CD14-positive monocyte (primary cell): ENCODE data around the gene MAPK8IP1. TPM values are rescaled to one million over a fixed set of nuclear protein-coding genes. Genes with fewer than 3 reads are reported as not detected.

Experiments used
- DNase-seq, 3 donors: peaks; one replicate each; pipeline ENCODE4 v3.0.0-alpha.2; 2011 to 2022
- H2AFZ ChIP-seq: 2 replicates; pipeline ENCODE4 v1.6.0; 2012; ENCODE audit warnings: mild to moderate bottlenecking, low read depth, low read length, inconsistent platforms; ENCODE audit not compliant: insufficient read depth, poor library complexity, severe bottlenecking
- H3K27ac ChIP-seq, 2 donors: 1 replicate in 1 of 2; 2 replicates in 1 of 2; pipeline ENCODE4 v1.5.1; 2012 to 2013; ENCODE audit warnings: low read length in 2 of 2, control low read depth in 1 of 2, inconsistent platforms in 1 of 2, low read depth in 1 of 2, mild to moderate bottlenecking in 1 of 2
- H3K27me3 ChIP-seq, 2 donors: one replicate each; pipeline versions ENCODE4 v1.6.0 to v1.6.1; 2011 to 2013; ENCODE audit warnings: low read length in 2 of 2; ENCODE audit not compliant: control insufficient read depth in 2 of 2, insufficient read depth in 2 of 2
- H3K36me3 ChIP-seq, 2 donors: replicated peaks in 1 of 2; 1 replicate in 1 of 2; 2 replicates in 1 of 2; pipeline versions ENCODE4 v1.5.1 to v1.6.1; 2012 to 2013; ENCODE audit warnings: low read length in 2 of 2, control low read depth in 1 of 2, inconsistent platforms in 1 of 2, mild to moderate bottlenecking in 1 of 2; ENCODE audit not compliant: insufficient read depth in 2 of 2, control insufficient read depth in 1 of 2
- H3K4me1 ChIP-seq, 2 donors: 1 replicate in 1 of 2; 2 replicates in 1 of 2; pipeline versions ENCODE4 v1.5.1 to v1.6.1; 2012 to 2013; ENCODE audit warnings: low read length in 2 of 2, control low read depth in 1 of 2, inconsistent platforms in 1 of 2, mild to moderate bottlenecking in 1 of 2, moderate library complexity in 1 of 2; ENCODE audit not compliant: insufficient read depth in 2 of 2, control insufficient read depth in 1 of 2
- H3K4me2 ChIP-seq: replicated peaks from 2 replicates; pipeline ENCODE3; 2012; ENCODE audit warnings: low read length, moderate library complexity, mild to moderate bottlenecking; ENCODE audit not compliant: poor library complexity, severe bottlenecking; ENCODE audit errors: extremely low read depth
- H3K4me3 ChIP-seq, 3 experiments: fragments of 200-600 bp in 1 of 3; sonication (generic) in 1 of 3; replicated peaks in 1 of 3; 1 replicate in 2 of 3; 2 replicates in 1 of 3; pipeline ENCODE4 v1.5.1; 2011 to 2013; ENCODE audit warnings: low read length in 3 of 3, mild to moderate bottlenecking in 3 of 3, control low read depth in 2 of 3, low read depth in 2 of 3, inconsistent platforms in 1 of 3, moderate library complexity in 1 of 3
- H3K79me2 ChIP-seq: 2 replicates; pipeline ENCODE4 v1.6.0; 2012; ENCODE audit warnings: mild to moderate bottlenecking, control low read depth, inconsistent platforms, low read length, moderate library complexity; ENCODE audit not compliant: insufficient read depth
- H3K9ac ChIP-seq: 2 replicates; pipeline ENCODE4 v1.6.0; 2017; ENCODE audit warnings: low read length, mild to moderate bottlenecking; ENCODE audit not compliant: insufficient read depth, poor library complexity, severe bottlenecking
- H3K9me3 ChIP-seq, 2 donors: replicated peaks in 1 of 2; 1 replicate in 1 of 2; 2 replicates in 1 of 2; pipeline versions ENCODE4 v1.5.1 to v1.6.1; 2012 to 2013; ENCODE audit warnings: low read length in 2 of 2, control low read depth in 1 of 2; ENCODE audit not compliant: control insufficient read depth in 1 of 2, insufficient read depth in 1 of 2
- H4K20me1 ChIP-seq: 2 replicates; pipeline ENCODE4 v1.6.0; 2012; ENCODE audit warnings: mild to moderate bottlenecking, low read length, control low read depth, moderate library complexity; ENCODE audit not compliant: insufficient read depth
- H3K27ac Mint-ChIP-seq, 7 donors: one replicate each; pipeline ENCODE4 v1.8.0; 2020; ENCODE audit warnings: mild to moderate bottlenecking in 7 of 7, mixed read lengths in 7 of 7, moderate library complexity in 6 of 7, inconsistent platforms in 2 of 7
- H3K27me3 Mint-ChIP-seq, 3 donors: one replicate each; pipeline ENCODE4 v1.8.0; 2021 to 2022; ENCODE audit warnings: low read depth in 3 of 3, mild to moderate bottlenecking in 3 of 3, mixed read lengths in 3 of 3, moderate library complexity in 3 of 3, inconsistent platforms in 1 of 3
- H3K36me3 Mint-ChIP-seq, 2 donors: one replicate each; pipeline ENCODE4 v1.8.0; 2020; ENCODE audit warnings: mixed read lengths in 2 of 2, inconsistent platforms in 1 of 2, mild to moderate bottlenecking in 1 of 2
- H3K4me1 Mint-ChIP-seq: one replicate; pipeline ENCODE4 v1.8.0; 2020; ENCODE audit warnings: mild to moderate bottlenecking, mixed read lengths
- H3K4me3 Mint-ChIP-seq, 2 donors: one replicate each; pipeline ENCODE4 v1.8.0; 2020; ENCODE audit warnings: mild to moderate bottlenecking in 2 of 2, mixed read lengths in 2 of 2, moderate library complexity in 1 of 2
- H3K9me3 Mint-ChIP-seq, 7 donors: one replicate each; pipeline ENCODE4 v1.8.0; 2020 to 2022; ENCODE audit warnings: mixed read lengths in 7 of 7, mild to moderate bottlenecking in 6 of 7, moderate library complexity in 6 of 7, inconsistent platforms in 2 of 7
- WGBS: methylation state at CpG from one replicate; pipeline ENCODE4 v1.1.5; 2013; ENCODE audit warnings: missing lambda C conversion rate; ENCODE audit not compliant: insufficient coverage; 5-methylcytosine and 5-hydroxymethylcytosine counted together
- intact Hi-C, 2 donors: fragments of 100-400 bp; cut with micrococcal nuclease; formaldehyde crosslinking; loops; one replicate each; pipeline versions ENCODE4 v1.15.0 to v1.15.1; 2023
- polyA plus RNA-seq, 3 donors: library from polyadenylated mRNA; depleted of rRNA in 1 of 3; unstranded in 2 of 3; stranded (reverse) in 1 of 3; fragments of 300-500 nt in 2 of 3; fragments of >200 nt in 1 of 3; fragmentation: Illumina TruSeq in 2 of 3; gene quantifications; 1 replicate in 2 of 3; 2 replicates in 1 of 3; pipeline ENCODE4 v1.2.3, GENCODE V29; 2012 to 2021
- TF ChIP-seq, protein P1 (sequence below): fragments of 200-600 bp; IDR thresholded peaks from one replicate; pipeline ENCODE4 v1.8.0; 2022; ENCODE audit warnings: antibody characterized with exemption, mild to moderate bottlenecking

Gene MAPK8IP1
- polyA plus RNA-seq, 3 donors = 0.93 TPM; not detected in 2

DNA sequence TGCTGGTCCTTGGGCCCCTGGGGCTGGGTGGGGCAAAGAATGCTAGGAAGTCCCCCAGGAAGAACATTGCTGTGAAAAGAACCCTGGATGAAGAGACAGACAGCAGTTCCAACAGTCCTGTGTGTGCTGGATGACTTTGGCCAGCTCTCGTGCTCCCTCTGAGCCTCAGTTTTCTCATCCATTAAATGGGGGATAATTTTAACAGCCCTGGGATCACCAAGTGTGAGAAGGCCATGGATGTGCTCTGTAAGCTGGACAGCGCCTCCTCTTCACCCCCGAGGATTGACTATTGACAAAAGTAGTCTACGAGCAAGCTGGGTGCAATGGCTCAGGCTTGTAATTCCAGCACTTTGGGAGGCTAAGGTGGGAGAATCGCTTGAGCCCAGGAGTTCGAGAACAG is 39.5 kb downstream of the MAPK8IP1 start:
- H3K4me3 Mint-ChIP-seq = no peak overlapping the region
- Histone ChIP-seq H3K79me2 (peaks cover 4% of the 10 kb centered on the region), H4K20me1 (peaks cover 14% of the 10 kb centered on the region), H3K36me3 (no peaks in the 10 kb centered on the region), H3K27ac (no peak overlapping the region), H3K9me3 (no peaks in the 10 kb centered on the region), H3K27me3 (peaks cover 6 to 23% of the 10 kb centered on the region in 2 donors), H3K4me2 (no peak overlapping the region), H2AFZ (no peak overlapping the region), H3K4me1 (peaks cover 15 to 27% of the 10 kb centered on the region in 2 donors), H3K9ac (no peak overlapping the region), H3K4me3 (no peak overlapping the region)
- TF ChIP-seq, protein P1, sequence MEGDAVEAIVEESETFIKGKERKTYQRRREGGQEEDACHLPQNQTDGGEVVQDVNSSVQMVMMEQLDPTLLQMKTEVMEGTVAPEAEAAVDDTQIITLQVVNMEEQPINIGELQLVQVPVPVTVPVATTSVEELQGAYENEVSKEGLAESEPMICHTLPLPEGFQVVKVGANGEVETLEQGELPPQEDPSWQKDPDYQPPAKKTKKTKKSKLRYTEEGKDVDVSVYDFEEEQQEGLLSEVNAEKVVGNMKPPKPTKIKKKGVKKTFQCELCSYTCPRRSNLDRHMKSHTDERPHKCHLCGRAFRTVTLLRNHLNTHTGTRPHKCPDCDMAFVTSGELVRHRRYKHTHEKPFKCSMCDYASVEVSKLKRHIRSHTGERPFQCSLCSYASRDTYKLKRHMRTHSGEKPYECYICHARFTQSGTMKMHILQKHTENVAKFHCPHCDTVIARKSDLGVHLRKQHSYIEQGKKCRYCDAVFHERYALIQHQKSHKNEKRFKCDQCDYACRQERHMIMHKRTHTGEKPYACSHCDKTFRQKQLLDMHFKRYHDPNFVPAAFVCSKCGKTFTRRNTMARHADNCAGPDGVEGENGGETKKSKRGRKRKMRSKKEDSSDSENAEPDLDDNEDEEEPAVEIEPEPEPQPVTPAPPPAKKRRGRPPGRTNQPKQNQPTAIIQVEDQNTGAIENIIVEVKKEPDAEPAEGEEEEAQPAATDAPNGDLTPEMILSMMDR = no peak
- H3K4me1 Mint-ChIP-seq = peaks cover 31% of the 10 kb centered on the region
- H3K36me3 Mint-ChIP-seq = peaks cover 6 to 9% of the 10 kb centered on the region in 2 donors
- no peak overlapping the region for H3K27ac Mint-ChIP-seq
- WGBS = 100% methylated on average over 2 of the region's 6 CpGs
- H3K9me3 Mint-ChIP-seq = peaks cover 0 to 10% (median 6%) of the 10 kb centered on the region in 7 donors
- DNase-seq = no peak
- peaks cover 19 to 35% (median 32%) of the 10 kb centered on the region in 3 donors for H3K27me3 Mint-ChIP-seq
- intact Hi-C loops = no loop called here

DNA sequence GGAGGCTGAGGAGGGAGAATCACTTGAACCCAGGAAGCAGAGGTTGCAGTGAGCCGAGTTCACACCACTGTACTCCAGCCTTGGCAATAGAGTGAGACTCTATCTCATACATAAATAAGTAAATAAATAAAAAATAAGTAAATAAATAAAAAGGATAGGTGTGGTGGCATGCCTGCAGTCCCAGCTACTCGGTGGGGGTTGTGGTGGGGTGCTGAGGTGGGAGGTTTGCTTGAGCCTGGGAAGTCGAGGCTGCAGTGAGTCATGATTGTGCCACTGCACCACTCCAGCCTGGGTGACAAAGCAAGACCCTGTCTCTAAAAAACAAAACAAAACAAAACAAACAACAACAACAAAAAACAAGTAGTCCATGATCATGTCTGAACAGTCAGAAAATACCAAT is 40.1 kb downstream of the MAPK8IP1 start:
- Mint-ChIP-seq H3K4me3 (no peak overlapping the region), H3K27me3 (peaks cover 19 to 35% (median 32%) of the 10 kb centered on the region in 3 donors), H3K36me3 (peaks cover 9 to 12% of the 10 kb centered on the region in 2 donors), H3K4me1 (peaks cover 37% of the 10 kb centered on the region), H3K9me3 (peaks cover 0 to 10% (median 6%) of the 10 kb centered on the region in 7 donors), H3K27ac (no peak overlapping the region)
- TF ChIP-seq, protein P1 = no peak
- no peak for DNase-seq
- Histone ChIP-seq H3K27me3 (peaks cover 6 to 23% of the 10 kb centered on the region in 2 donors), H3K4me3 (no peak overlapping the region), H2AFZ (no peak overlapping the region), H4K20me1 (peaks cover 20% of the 10 kb centered on the region), H3K27ac (no peak overlapping the region), H3K4me2 (no peak overlapping the region), H3K36me3 (no peaks in the 10 kb centered on the region), H3K9ac (no peak overlapping the region), H3K9me3 (no peaks in the 10 kb centered on the region), H3K79me2 (peaks cover 6% of the 10 kb centered on the region), H3K4me1 (peaks cover 21 to 33% of the 10 kb centered on the region in 2 donors)
- WGBS = no CpG with 5 or more reads among the region's 3 CpGs
- intact Hi-C loops = no loop called here
